Thoracic aorta (tissue), 2 donors: ENCODE measurements around the gene IL36RN. TPM values are rescaled to one million over a fixed set of nuclear protein-coding genes. Genes with fewer than 3 reads are reported as not detected.

ENCODE experiments used
- ATAC-seq: fragments of 150-250 bp; one replicate; pipeline ENCODE4 v1.8.0; 2017; ENCODE audit warnings: low read depth; ENCODE audit not compliant: insufficient number of reproducible peaks, low FRiP score
- DNase-seq: peaks from one replicate; pipeline ENCODE4 v3.0.0-alpha.2; 2020; ENCODE audit warnings: low spot score
- H3K27ac ChIP-seq, 2 donors: fragments of 200-600 bp; sonication (generic); 1 replicate in 1 of 2; 2 replicates in 1 of 2; pipeline ENCODE4 v1.5.1; 2016; ENCODE audit warnings: mild to moderate bottlenecking in 2 of 2, moderate library complexity in 2 of 2
- H3K27me3 ChIP-seq: fragments of 200-600 bp; sonication (generic); replicated peaks from 2 replicates; pipeline ENCODE4 v1.6.0; 2016; ENCODE audit warnings: mild to moderate bottlenecking; ENCODE audit not compliant: insufficient read depth
- H3K36me3 ChIP-seq: fragments of 200-600 bp; sonication (generic); one replicate; pipeline ENCODE4 v1.5.1; 2016
- H3K4me1 ChIP-seq, 2 donors: fragments of 200-600 bp; sonication (generic); 1 replicate in 1 of 2; 2 replicates in 1 of 2; pipeline versions ENCODE4 v1.5.1 to v1.6.0; 2016; ENCODE audit warnings: low read depth in 2 of 2, mild to moderate bottlenecking in 1 of 2; ENCODE audit not compliant: control insufficient read depth in 1 of 2
- H3K4me3 ChIP-seq: fragments of 200-600 bp; sonication (generic); 2 replicates; pipeline ENCODE4 v1.5.1; 2016; ENCODE audit warnings: mild to moderate bottlenecking
- H3K9me3 ChIP-seq: fragments of 200-600 bp; sonication (generic); 2 replicates; pipeline ENCODE4 v1.5.1; 2016
- total RNA-seq, 2 donors: library from RNA; depleted of rRNA; stranded (reverse); fragments of >200 nt; gene quantifications; one replicate each; pipeline versions ENCODE4 v1.1.0 to v1.2.3, GENCODE V29; 2016
- TF ChIP-seq, protein P1 (sequence below): fragments of 200-600 bp; sonication (generic); IDR thresholded peaks from one replicate; pipeline ENCODE4 v1.5.1; 2019; ENCODE audit warnings: antibody characterized with exemption

Gene IL36RN
- total RNA-seq, 2 donors from 2014 or later = not detected

DNA sequence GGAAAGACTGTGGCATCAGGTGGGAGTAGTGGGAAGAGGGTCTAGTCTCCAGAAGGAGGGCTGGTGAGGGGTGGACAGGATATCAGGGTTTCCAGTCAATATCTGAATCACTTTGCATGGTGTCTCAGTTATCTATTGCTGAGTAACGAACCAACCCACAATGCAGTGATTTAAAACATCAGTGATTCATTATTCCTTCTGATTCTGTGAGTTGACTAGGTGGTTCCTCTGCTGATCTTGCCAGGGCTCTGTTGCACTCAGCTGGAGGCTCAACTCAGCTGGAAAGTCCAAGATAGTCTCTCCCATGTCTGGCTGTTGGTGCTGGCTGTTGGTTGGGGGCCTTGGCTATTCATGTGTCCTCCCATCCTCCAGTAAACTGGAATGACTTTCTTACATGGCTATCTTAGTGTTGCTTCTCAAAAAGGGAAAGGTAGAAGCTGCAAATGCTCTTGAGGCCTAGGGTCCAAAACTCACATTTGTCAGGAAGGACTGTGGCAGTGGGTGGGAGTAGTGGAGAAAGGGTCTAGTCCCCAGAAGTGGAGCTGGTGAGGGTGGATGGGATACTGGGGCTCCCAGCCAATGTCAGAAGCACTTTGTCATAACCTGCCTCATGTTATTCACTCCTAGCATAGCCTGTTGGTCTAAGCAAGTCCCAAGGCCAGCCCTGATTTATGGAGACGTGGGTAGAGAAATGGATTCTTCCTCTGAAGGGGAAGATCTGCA is 22.7 kb downstream of the IL36RN start:
- no peak for ATAC-seq
- no peaks in the 10 kb centered on the region for H3K9me3 ChIP-seq
- TF ChIP-seq, protein P1, sequence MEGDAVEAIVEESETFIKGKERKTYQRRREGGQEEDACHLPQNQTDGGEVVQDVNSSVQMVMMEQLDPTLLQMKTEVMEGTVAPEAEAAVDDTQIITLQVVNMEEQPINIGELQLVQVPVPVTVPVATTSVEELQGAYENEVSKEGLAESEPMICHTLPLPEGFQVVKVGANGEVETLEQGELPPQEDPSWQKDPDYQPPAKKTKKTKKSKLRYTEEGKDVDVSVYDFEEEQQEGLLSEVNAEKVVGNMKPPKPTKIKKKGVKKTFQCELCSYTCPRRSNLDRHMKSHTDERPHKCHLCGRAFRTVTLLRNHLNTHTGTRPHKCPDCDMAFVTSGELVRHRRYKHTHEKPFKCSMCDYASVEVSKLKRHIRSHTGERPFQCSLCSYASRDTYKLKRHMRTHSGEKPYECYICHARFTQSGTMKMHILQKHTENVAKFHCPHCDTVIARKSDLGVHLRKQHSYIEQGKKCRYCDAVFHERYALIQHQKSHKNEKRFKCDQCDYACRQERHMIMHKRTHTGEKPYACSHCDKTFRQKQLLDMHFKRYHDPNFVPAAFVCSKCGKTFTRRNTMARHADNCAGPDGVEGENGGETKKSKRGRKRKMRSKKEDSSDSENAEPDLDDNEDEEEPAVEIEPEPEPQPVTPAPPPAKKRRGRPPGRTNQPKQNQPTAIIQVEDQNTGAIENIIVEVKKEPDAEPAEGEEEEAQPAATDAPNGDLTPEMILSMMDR = no peak

DNA sequence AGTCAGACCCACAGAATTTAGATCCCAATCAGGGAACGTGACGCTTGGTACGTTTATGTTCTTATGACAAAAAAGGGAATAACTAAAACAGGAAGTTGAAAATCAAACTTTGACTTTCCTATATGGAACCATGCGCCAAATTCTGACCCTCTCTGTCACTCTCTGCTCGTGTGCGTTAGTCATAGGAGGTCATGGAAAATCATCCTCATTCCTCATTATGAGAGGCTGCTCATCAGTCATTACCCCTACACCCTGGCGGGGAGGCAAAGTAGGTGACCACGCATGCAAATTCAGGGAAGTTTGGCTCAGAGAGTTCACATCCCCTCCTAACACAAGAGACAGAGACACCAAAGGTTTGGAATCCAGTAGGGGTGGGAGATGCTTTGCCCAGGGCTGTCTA is 24.3 kb downstream of the IL36RN start:
- no peak for ATAC-seq
- no peaks in the 10 kb centered on the region for H3K36me3 ChIP-seq
- TF ChIP-seq, protein P1 = no peak

More for the DNA sequence above, 22.7 kb downstream of the IL36RN start:
- Histone ChIP-seq H3K27me3 (no peaks in the 10 kb centered on the region), H3K4me1 (no peaks in the 10 kb centered on the region), H3K4me3 (no peak overlapping the region), H3K27ac (no peak overlapping the region), H3K36me3 (no peaks in the 10 kb centered on the region)
- DNase-seq = no peak

DNA sequence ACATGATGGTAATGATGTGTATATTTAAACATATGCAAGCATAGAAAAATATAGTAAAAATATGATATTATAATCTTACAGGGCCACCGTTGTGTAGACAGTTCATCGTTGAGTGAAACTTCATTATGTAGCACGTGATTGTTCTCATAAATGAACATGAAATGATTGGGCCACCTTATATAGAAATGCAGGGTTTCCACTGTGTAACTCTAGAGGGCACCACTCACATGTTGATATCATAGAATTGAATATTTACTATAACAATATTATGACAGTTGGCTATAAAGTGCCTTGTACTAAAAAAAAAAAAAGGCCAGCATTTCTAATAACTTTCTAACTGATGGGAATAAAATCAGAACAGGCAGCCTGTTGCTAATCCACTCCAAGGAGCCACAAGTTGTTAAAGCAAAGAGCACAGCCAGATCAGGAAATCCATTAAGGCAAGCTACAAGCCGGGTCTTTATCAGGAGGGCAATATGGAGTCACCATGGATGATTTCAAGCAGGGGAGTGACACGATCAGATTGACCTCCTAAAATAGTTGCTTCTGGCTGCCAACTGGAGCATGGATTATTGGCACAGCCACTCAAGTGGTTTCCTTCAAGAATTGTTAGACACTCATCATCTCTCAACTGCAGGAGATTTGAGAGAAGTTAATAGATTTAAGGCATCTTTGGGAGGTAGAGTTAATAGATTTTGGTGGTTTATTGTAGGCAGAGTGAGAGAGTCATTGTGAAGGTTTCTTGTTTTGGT is 25.4 kb downstream of the IL36RN start:
- ATAC-seq (no peak), DNase-seq (no peak)
- Histone ChIP-seq H3K4me1 (no peaks in the 10 kb centered on the region), H3K4me3 (no peak overlapping the region), H3K9me3 (no peaks in the 10 kb centered on the region), H3K27me3 (no peaks in the 10 kb centered on the region), H3K36me3 (no peaks in the 10 kb centered on the region), H3K27ac (no peak overlapping the region)
- TF ChIP-seq, protein P1 = no peak

More for the DNA sequence above, 24.3 kb downstream of the IL36RN start:
- DNase-seq = no peak
- no peak overlapping the region for H3K4me3 ChIP-seq
- H3K4me1 ChIP-seq = no peaks in the 10 kb centered on the region
- H3K27ac ChIP-seq = no peak overlapping the region
- H3K9me3 ChIP-seq = no peaks in the 10 kb centered on the region
- H3K27me3 ChIP-seq = no peaks in the 10 kb centered on the region

DNA sequence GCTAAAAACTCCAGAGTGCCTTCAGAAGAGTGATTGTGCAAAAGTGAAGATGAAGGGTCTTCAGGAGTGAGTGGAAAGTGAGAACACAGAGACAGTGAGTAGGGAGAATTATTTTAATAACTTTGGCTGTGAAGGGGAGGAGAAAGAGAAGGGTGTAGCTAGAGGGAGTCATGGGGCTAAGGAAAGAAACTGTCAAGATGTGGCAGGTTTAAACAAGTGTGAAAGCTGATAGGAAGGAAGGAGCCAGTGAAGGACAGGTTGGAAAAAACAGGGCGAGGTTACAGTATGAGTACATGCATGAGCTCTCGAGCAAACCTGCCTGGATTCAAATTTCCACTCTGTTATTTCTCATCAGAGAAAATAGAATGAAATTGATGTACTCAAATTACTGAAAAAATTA is 26.5 kb downstream of the IL36RN start:
- H3K4me1 ChIP-seq = no peaks in the 10 kb centered on the region
- ATAC-seq = no peak
- DNase-seq = no peak
- H3K27me3 ChIP-seq = no peaks in the 10 kb centered on the region
- TF ChIP-seq, protein P1 = no peak
- H3K9me3 ChIP-seq = no peaks in the 10 kb centered on the region
- no peak overlapping the region for H3K4me3 ChIP-seq
- no peak overlapping the region for H3K27ac ChIP-seq
- no peaks in the 10 kb centered on the region for H3K36me3 ChIP-seq

DNA sequence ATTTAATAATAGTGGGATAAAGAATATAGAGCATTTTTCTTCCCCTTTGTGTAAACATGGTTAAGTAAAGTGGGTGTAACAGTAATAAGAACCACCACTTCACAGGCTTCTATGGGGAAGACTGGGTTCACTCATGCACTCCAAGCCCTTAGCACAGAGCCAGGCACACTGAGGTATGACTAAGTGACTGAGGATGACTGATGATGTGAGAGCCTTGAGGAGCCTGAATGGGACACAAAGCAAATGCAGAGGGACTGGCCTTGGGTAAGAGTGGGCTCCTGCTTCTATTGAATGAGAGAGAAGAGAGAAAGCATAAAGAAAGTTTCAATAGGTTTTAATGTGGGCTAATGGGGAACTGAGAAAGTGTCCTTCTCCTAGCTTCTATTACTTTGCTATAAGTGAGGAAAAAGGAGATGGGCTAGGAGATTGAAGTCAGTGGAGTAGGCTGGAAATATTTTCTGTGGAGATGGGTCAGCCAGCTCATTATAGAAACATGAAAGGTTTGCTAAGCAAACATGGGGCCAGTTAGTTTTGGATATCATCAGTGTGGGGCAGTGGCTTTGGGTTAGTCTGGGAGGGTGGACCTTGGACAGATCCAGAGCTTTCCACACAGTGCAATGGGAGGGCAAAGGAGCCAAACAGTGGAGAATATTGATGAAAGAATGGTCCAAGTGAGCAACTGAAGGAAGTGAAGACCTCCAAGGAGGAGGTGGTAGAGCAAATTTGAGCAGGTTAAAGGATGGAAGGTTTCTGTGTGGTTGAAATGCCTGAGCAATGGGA is 29.4 kb downstream of the IL36RN start:
- no peak for DNase-seq
- no peak overlapping the region for H3K27ac ChIP-seq
- no peaks in the 10 kb centered on the region for H3K27me3 ChIP-seq

More for the DNA sequence above, 29.4 kb downstream of the IL36RN start:
- TF ChIP-seq, protein P1 = no peak
- no peak overlapping the region for H3K4me3 ChIP-seq
- no peaks in the 10 kb centered on the region for H3K36me3 ChIP-seq
- ATAC-seq = no peak
- H3K4me1 ChIP-seq = no peaks in the 10 kb centered on the region
- no peaks in the 10 kb centered on the region for H3K9me3 ChIP-seq
